ENCODE results near the gene PDIK1L. TPM values are rescaled to one million over a fixed set of nuclear protein-coding genes. Genes with fewer than 3 reads are reported as not detected.
"Not testable (repeated sequence)": the region's sequence is repeated elsewhere in the genome, so short reads cannot be mapped to it uniquely, and the experiment has no call there.

PDIK1L gene
- polyA plus RNA-seq, 1 donor from 2014 or later = 44.9 TPM

DNA sequence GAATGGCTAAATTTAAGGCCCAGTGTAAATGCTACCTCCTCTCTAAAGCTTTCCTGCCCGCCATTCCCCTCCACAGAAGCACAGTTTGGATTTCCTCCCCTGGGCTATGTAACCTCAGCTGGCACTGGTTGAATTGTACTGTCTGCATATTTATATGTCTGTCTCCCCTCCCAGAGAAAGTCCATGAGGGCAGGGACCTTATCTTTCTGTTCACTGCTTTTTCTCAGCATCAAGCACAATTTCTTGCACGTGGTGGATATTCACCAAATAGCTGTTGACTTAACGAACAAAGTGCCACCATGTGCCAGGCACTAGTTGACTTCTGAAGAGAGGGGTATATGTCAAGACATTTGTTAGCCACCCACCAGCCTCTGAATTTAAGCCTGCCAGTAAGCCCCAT lies 9.5 kb upstream of the PDIK1L start:
- no peaks in the 10 kb centered on the region for H3F3A ChIP-seq (ENCODE audit: insufficient read depth, low read length, poor library complexity, severe bottlenecking)

GRCh38 chr1:26102526-26102925 lies 9.1 kb upstream of the PDIK1L start:
- no peaks in the 10 kb centered on the region for H4K20me1 ChIP-seq (ENCODE audit: insufficient read depth)
- no peak overlapping the region for H3K9ac ChIP-seq (ENCODE audit: low read length)
- no peaks in the 10 kb centered on the region for H3K36me3 ChIP-seq (ENCODE audit: insufficient read depth, low read length)
- no peak overlapping the region for H3K4me2 ChIP-seq (ENCODE audit: low read length)
- no peaks in the 10 kb centered on the region for H3F3A ChIP-seq (ENCODE audit: insufficient read depth, low read length, poor library complexity, severe bottlenecking)
- no peaks in the 10 kb centered on the region for H3K27me3 ChIP-seq (ENCODE audit: insufficient read depth, low read depth, low read length)
- no peak overlapping the region for H2AFZ ChIP-seq (ENCODE audit: low read depth, low read length)
- no peak overlapping the region for H3K4me3 ChIP-seq (ENCODE audit: low read length)
- no peaks in the 10 kb centered on the region for H3K9me3 ChIP-seq (ENCODE audit: low read length)
- H3K9me2 ChIP-seq (ENCODE audit: insufficient read depth, low read length) = no peaks in the 10 kb centered on the region
- TF ChIP-seq TAF1 (IDR thresholded peaks at IDR 0.05; ENCODE audit: low read depth) (no peak), RAD21 (conservative IDR thresholded peaks at IDR 0.05) (no peak), EZH2 (IDR thresholded peaks at IDR 0.05; ENCODE audit: borderline replicate concordance, insufficient read depth, low read length, poor library complexity, severe bottlenecking) (no peak), MXI1 (conservative IDR thresholded peaks at IDR 0.05; ENCODE audit: poor library complexity, severe bottlenecking) (no peak)
- TF ChIP-seq, protein P1, sequence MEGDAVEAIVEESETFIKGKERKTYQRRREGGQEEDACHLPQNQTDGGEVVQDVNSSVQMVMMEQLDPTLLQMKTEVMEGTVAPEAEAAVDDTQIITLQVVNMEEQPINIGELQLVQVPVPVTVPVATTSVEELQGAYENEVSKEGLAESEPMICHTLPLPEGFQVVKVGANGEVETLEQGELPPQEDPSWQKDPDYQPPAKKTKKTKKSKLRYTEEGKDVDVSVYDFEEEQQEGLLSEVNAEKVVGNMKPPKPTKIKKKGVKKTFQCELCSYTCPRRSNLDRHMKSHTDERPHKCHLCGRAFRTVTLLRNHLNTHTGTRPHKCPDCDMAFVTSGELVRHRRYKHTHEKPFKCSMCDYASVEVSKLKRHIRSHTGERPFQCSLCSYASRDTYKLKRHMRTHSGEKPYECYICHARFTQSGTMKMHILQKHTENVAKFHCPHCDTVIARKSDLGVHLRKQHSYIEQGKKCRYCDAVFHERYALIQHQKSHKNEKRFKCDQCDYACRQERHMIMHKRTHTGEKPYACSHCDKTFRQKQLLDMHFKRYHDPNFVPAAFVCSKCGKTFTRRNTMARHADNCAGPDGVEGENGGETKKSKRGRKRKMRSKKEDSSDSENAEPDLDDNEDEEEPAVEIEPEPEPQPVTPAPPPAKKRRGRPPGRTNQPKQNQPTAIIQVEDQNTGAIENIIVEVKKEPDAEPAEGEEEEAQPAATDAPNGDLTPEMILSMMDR (IDR thresholded peaks at IDR 0.05; ENCODE audit: poor library complexity, severe bottlenecking) = no peak
- no peaks in the 10 kb centered on the region for H3K79me2 ChIP-seq (replicated peaks; ENCODE audit: insufficient read depth, low read length)
- H3K27ac ChIP-seq (ENCODE audit: low read length) = no peak overlapping the region

More for the DNA sequence above, 9.5 kb upstream of the PDIK1L start:
- no peak overlapping the region for H3K4me2 ChIP-seq (ENCODE audit: low read length)
- no peaks in the 10 kb centered on the region for H3K79me2 ChIP-seq (replicated peaks; ENCODE audit: insufficient read depth, low read length)
- H3K4me3 ChIP-seq (ENCODE audit: low read length) = no peak overlapping the region
- no peaks in the 10 kb centered on the region for H3K9me3 ChIP-seq (ENCODE audit: low read length)
- no peaks in the 10 kb centered on the region for H3K36me3 ChIP-seq (ENCODE audit: insufficient read depth, low read length)
- H3K27ac ChIP-seq (ENCODE audit: low read length) = no peak overlapping the region
- H4K20me1 ChIP-seq (ENCODE audit: insufficient read depth) = no peaks in the 10 kb centered on the region
- H3K9me2 ChIP-seq (ENCODE audit: insufficient read depth, low read length) = no peaks in the 10 kb centered on the region
- H3K9ac ChIP-seq (ENCODE audit: low read length) = no peak overlapping the region
- H2AFZ ChIP-seq (ENCODE audit: low read depth, low read length) = no peak overlapping the region
- no peaks in the 10 kb centered on the region for H3K27me3 ChIP-seq (ENCODE audit: insufficient read depth, low read depth, low read length)
- no peak for TF ChIP-seq REST (IDR thresholded peaks at IDR 0.05; ENCODE audit: borderline replicate concordance)
- TF ChIP-seq EP300 (conservative IDR thresholded peaks at IDR 0.05; ENCODE audit: poor library complexity, severe bottlenecking) = no peak

DNA sequence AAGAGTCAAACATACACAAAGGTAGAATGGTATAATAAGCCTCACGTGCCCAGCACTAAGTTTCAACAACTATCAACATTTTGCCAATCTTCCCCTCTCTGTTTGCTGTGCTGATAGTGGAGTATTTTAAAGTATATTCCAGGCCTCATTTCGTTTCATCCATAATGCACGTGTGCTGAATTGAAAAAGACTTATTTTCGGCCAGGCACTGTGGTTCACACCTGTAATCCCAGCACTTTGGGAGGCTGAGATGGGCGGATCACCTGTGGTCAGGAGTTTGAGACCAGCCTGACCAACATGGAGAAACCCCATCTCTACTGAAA lies 6.4 kb upstream of the PDIK1L start:
- H3K9ac ChIP-seq (ENCODE audit: low read length) = not testable (repeated sequence)

More for the DNA sequence above, 6.4 kb upstream of the PDIK1L start:
- not testable (repeated sequence) for H3K9me2 ChIP-seq (ENCODE audit: insufficient read depth, low read length); H3K79me2 ChIP-seq (replicated peaks; ENCODE audit: insufficient read depth, low read length); H3K4me3 ChIP-seq (ENCODE audit: low read length); H2AFZ ChIP-seq (ENCODE audit: low read depth, low read length); H3F3A ChIP-seq (ENCODE audit: insufficient read depth, low read length, poor library complexity, severe bottlenecking); H3K9me3 ChIP-seq (ENCODE audit: low read length); H4K20me1 ChIP-seq (ENCODE audit: insufficient read depth); H3K36me3 ChIP-seq (ENCODE audit: insufficient read depth, low read length); H3K27ac ChIP-seq (ENCODE audit: low read length); H3K27me3 ChIP-seq (ENCODE audit: insufficient read depth, low read depth, low read length); H3K4me2 ChIP-seq (ENCODE audit: low read length)
- TF ChIP-seq MXI1 (conservative IDR thresholded peaks at IDR 0.05; ENCODE audit: poor library complexity, severe bottlenecking) (peak; percentile 23), SMC3 (conservative IDR thresholded peaks at IDR 0.05; ENCODE audit: poor library complexity) (peak; percentile 3)
